Measurements from ENCODE around the gene CD3G. TPM values are rescaled to one million over a fixed set of nuclear protein-coding genes. Genes with fewer than 3 reads are reported as not detected.

The CD3G gene
- total RNA-seq, 1 donor from 2014 or later = 221 TPM

GRCh38 chr11:118374729-118375128 is 30.6 kb downstream of the CD3G start:
- intact Hi-C loops (cut with micrococcal nuclease) = no loop called here

GRCh38 chr11:118375978-118376377 is 31.8 kb downstream of the CD3G start:
- intact Hi-C loops (cut with micrococcal nuclease) = no loop called here

GRCh38 chr11:118379497-118379896 is 35.4 kb downstream of the CD3G start:
- intact Hi-C loops (cut with micrococcal nuclease) = no loop called here

GRCh38 chr11:118380571-118380970 is 36.4 kb downstream of the CD3G start:
- intact Hi-C loops (cut with micrococcal nuclease) = no loop called here

GRCh38 chr11:118382954-118383353 is 38.8 kb downstream of the CD3G start:
- intact Hi-C loops (cut with micrococcal nuclease) = no loop called here

- intact Hi-C loops (cut with micrococcal nuclease) = no loop called here
Observed at GRCh38 chr11:118383657-118384056, 39.5 kb downstream of the CD3G start.

- intact Hi-C loops (cut with micrococcal nuclease) = loop anchor here (5.0 kb wide), 2 partner anchors 169 to 176 kb away; partner anchors contain the start of genes ARCN1 and JAML
Observed at GRCh38 chr11:118396097-118396501, 52.0 kb downstream of the CD3G start.

GRCh38 chr11:118397448-118397847 is 53.3 kb downstream of the CD3G start:
- intact Hi-C loops (cut with micrococcal nuclease) = loop anchor here (5.0 kb wide), 2 partner anchors 170 to 175 kb away; partner anchors contain the start of genes ARCN1 and JAML

- intact Hi-C loops (cut with micrococcal nuclease) = loop anchor here (5.0 kb wide), 2 partner anchors 172 to 173 kb away; partner anchors contain the start of genes ARCN1 and JAML
Observed at GRCh38 chr11:118398791-118399559, 54.8 kb downstream of the CD3G start.

- intact Hi-C loops (cut with micrococcal nuclease) = loop anchor here (1.0 to 5.0 kb wide), 4 partner anchors 37 to 87 kb away; partner anchors contain the start of genes CD3D, CD3G and UBE4A
Observed at GRCh38 chr11:118401151-118401879, 57.2 kb downstream of the CD3G start, which contains the start of gene ATP5MG. TSS of gene ATP5MG (plus strand) at chr11:118401606. CDS start at chr11:118401666, 60 bp downstream.

GRCh38 chr11:118401880-118402590 is 57.9 kb downstream of the CD3G start:
- intact Hi-C loops (cut with micrococcal nuclease) = loop anchor here (1.0 to 5.0 kb wide), 4 partner anchors 36 to 86 kb away; partner anchors contain the start of genes CD3D, CD3G and UBE4A

- intact Hi-C loops (cut with micrococcal nuclease) = loop anchor here (5.0 kb wide), 1 partner anchor 60 kb away; the partner anchor contains the start of genes CD3D and CD3G
Observed at GRCh38 chr11:118402594-118402993, 58.5 kb downstream of the CD3G start.

Other genes starting within 250 kb of the CD3G start
- 0.11 TPM in 1 of 2 replicates, not detected in the other for gene SCN4B, start 191.5 kb upstream of the CD3G start, total RNA-seq
- gene SCN2B, start 167.7 kb upstream of the CD3G start, total RNA-seq = not detected in 2 replicates
- 73.7 and 78.9 TPM in 2 replicates for gene JAML, start 119.3 kb upstream of the CD3G start, total RNA-seq
- gene MPZL3, start 92.0 kb upstream of the CD3G start, total RNA-seq = 16.5 and 19.4 TPM in 2 replicates
- 3.8 and 5.2 TPM in 2 replicates for gene MPZL2, start 80.0 kb upstream of the CD3G start, total RNA-seq
- gene CD3E, start 39.6 kb upstream of the CD3G start, total RNA-seq = 576 and 590 TPM in 2 replicates
- 474 and 495 TPM in 2 replicates for gene CD3D, start 1.6 kb upstream of the CD3G start, total RNA-seq
- 44.1 and 44.9 TPM in 2 replicates for gene UBE4A, start 15.3 kb downstream of the CD3G start, total RNA-seq
- gene ATP5MG, start 57.3 kb downstream of the CD3G start, total RNA-seq = 284 and 288 TPM in 2 replicates
- gene KMT2A, start 92.1 kb downstream of the CD3G start, total RNA-seq = 94.1 and 94.9 TPM in 2 replicates
- gene TTC36, start 183.1 kb downstream of the CD3G start, total RNA-seq = 0.66 and 0.75 TPM in 2 replicates
- 5.5 and 7.9 TPM in 2 replicates for gene TMEM25, start 186.8 kb downstream of the CD3G start, total RNA-seq
- 9.1 and 9.7 TPM in 2 replicates for gene IFT46, start 221.6 kb downstream of the CD3G start, total RNA-seq
- gene ARCN1, start 228.1 kb downstream of the CD3G start, total RNA-seq = 105 and 110 TPM in 2 replicates

Measured in T-helper 2 cell treated with Interferon-gamma antibody and Interleukin-4, amounts not matched to agents 100 ng/mL and 5 ng/mL, for 36 hours (primary cell).